Measurements from ENCODE around the gene MRPS22. TPM values are rescaled to one million over a fixed set of nuclear protein-coding genes. Genes with fewer than 3 reads are reported as not detected.

Gene MRPS22
- 105 and 109 TPM in 2 replicates for total RNA-seq (2014; rRNA removed; shearing (Covaris generic))

GRCh38 chr3:139343895-139344856 lies at the start of gene MRPS22:
MRPS22 (plus strand) TSS chr3:139344020; CDS start chr3:139344027, 7 bp downstream.
- DNase-seq (ENCODE audit: low spot score), result peak; percentile 94

DNA sequence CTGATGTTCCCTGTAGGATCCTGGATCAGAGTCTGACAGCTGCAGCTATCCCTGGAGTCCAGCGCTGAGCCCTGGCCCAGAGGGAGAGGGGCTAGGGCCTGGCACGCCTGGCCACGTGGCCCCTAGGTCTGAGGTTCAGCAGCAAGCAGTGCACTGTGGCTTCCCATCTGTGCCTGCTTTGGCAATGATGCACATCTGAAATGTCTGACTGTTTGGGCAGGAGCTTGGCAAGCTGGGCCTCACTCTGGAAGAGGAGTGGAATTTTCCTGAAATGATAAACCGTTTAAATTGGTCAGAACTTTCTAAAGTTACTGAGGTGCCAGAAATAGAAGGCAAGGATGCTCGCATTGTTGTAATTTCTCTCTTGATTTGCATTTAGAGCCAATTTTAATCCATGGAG lies 48.8 kb upstream of the MRPS22 start:
- DNase-seq (ENCODE audit: low spot score), result no peak

GRCh38 chr3:139296141-139296718 lies 47.6 kb upstream of the MRPS22 start:
- no peak for DNase-seq (ENCODE audit: low spot score)

- DNase-seq (ENCODE audit: low spot score), result no peak
These were observed 46.1 kb upstream of the MRPS22 start for GRCh38 chr3:139297588-139298311.

DNA sequence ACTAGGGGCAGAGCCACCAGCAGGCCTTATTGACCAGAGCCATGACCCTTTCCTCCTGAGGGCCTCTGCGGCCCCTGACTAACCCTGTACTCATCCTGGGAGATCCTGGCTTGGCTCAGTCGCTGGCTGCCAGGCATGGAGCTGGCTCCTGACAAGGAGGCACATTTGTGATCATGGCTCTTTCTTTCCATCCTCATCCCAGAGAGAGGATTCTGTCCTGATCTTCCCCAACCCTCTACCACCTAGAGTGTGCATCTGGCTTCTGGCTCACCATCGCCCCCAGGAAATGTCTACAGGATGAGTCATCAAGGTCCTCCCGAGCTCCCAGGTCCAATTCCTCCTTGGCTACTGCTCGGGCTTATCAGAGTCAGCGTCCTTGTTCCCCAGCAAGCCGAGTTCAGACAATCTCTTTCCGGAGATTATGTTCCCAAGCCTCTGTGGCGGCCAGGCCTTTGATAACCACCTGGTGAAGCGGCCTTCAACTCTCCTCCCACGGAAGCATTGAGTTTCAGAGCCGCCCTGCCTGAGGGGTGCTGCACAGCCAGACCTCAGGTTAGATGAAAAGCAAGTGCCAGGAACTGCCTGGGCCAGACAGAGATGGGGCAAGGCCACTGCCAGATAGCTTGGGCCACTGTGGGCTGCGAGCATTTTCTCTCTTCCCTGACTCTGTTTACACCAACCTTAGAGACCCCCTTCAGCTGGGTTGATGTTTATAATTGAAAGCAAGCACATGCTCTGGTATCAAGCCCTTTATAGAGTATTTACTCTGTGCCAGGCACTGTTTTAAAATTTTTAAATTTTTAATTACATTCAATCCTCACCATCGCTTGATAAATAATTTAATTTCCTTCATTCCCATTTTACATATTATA lies 44.3 kb upstream of the MRPS22 start:
- peak; percentile 74 for DNase-seq (ENCODE audit: low spot score)

GRCh38 chr3:139300416-139300815 lies 43.4 kb upstream of the MRPS22 start:
- DNase-seq (ENCODE audit: low spot score), result no peak

- DNase-seq (ENCODE audit: low spot score), result no peak
These were observed 42.6 kb upstream of the MRPS22 start for GRCh38 chr3:139301183-139301582.

- no peak for DNase-seq (ENCODE audit: low spot score)
These were observed 42.2 kb upstream of the MRPS22 start for GRCh38 chr3:139301654-139302053.

DNA sequence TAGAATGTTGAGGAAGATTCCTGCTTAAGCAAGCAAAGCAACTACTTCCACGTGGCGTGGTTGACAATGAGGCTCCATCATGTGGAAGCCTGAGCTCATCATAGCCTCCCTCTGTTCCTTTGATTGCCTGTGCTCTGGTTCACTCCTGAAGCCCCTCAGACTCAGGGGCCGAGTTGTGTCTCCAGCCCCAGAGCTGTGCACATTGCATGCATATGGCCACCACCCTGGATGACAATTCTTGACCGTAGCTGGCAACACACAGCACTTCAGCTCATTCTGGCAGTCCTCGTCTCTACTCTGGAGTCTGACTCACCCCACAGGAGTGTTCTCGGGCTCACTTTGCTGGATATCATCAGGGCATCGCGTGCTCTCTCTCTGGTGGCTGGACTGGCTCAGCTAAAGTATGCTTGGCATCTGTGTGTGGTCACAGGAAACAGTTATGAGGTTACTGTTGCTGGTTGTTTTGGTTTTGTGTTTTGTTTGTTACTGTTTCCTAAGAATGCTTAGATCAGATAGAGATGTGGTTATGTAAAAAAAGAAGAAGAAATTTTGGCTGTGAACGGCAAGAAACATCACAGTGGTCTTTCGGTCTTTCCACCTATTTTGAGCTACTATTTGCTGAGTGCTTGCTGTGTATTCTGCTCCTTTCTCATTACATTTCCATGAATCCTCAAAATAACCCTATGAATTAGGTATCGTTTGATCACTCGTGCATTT lies 41.6 kb upstream of the MRPS22 start:
- DNase-seq (ENCODE audit: low spot score), result peak; percentile 100

DNA sequence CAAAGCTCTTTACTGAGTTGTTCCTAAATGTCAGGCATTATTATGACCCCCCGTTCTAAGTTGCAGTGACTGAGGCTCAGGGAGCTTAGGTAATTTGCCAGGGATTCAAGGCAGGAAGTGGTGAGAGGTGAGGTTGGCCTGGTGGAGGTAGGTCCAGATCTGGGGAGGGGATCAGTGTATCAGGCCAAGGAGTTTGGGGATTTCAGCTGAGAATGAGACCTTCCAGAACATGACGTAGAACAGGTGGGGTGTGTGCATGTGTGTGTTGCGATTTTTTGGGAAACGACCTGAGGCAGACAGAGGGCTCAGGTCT lies 41.1 kb upstream of the MRPS22 start:
- peak; percentile 35 for DNase-seq (ENCODE audit: low spot score)

DNA sequence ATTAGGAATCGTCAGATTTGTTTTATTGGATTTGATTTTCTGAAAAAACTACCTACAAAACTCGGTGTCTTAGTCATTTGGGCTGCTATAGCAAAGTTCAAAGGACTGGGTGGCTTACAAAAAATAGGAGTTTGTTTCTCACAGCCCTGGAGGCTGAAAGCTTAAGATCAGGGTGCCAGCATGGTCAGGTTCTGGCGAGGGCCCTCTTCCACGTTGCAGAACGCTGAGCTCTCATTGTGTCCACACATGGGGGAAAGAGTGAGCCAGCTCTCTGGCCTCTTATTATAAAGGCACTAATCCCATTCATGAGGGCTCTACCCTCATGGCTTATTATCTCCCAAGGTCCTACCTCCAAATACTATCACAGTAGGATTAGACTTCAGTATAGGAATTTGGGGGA lies 40.6 kb upstream of the MRPS22 start:
- no peak for DNase-seq (ENCODE audit: low spot score)

- DNase-seq (ENCODE audit: low spot score), result no peak
These were observed 39.4 kb upstream of the MRPS22 start for GRCh38 chr3:139304383-139304782.

- DNase-seq (ENCODE audit: low spot score), result no peak
These were observed 37.7 kb upstream of the MRPS22 start for GRCh38 chr3:139306078-139306477.

DNA sequence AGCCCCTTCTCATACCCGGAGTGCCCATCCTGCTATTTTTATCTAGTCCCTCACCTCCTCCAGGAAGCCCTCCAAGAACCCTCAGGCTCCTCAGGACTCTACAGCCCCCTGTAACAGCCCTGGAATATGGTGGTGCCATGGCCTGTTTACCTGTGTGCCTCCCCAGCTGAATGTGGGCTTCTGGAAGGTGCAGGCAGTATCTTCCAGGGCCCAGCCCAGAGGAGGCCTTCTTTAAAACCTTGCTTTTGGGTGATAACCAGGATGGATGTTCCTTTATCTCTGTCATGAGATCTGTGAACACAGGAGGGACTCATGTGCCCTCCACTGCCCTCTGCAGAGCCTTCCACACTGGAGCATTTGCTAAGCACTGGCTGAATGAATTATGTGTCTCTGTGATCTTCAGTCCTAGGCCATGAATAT lies 36.7 kb upstream of the MRPS22 start:
- DNase-seq (ENCODE audit: low spot score), result no peak

DNA sequence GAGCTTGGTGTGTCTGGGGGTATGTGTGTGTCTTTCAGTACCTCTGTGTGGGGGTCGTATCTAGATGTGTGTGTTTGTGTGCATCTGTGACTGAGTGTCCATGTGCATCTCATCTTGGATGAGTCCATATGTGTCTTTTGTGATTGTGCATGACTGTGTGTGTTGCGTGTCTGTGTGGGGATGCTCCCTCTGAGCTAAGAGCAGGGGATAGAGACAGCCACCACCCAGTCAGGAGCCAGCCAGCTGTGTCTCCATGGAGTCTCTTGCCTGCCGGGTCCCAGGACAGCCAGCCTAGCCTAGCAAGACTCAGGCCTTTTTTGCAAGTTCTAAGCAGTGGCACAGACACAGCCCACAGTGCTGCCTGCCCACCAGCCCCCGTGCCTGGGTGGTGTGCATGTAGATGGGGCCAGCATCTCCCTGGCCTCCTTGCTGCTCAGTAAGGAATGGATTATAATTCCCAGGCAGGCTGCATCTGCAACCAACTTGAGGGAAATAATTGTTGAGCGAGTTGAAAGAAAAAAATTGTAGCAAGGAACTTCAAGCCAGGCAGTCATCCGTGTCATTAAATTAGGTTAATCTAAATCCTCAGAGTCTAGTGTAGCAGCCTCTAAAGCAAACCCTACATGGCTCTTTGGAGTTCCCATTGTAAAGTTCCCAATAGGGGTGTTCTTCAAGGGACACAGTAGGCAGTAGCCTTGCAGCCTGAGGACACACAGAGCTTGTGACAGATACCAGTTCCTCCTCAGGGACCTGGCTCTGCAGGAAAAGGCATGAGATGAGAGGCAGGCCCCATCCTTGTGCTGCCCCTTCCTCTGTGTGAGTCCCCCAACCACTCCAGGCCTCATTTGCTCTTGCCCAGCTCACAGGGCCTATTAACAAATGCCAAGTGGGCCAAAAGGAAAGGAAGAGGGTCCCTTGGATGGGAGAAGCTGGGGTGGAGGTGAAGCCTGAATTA lies 35.9 kb upstream of the MRPS22 start:
- DNase-seq (ENCODE audit: low spot score), result no peak

DNA sequence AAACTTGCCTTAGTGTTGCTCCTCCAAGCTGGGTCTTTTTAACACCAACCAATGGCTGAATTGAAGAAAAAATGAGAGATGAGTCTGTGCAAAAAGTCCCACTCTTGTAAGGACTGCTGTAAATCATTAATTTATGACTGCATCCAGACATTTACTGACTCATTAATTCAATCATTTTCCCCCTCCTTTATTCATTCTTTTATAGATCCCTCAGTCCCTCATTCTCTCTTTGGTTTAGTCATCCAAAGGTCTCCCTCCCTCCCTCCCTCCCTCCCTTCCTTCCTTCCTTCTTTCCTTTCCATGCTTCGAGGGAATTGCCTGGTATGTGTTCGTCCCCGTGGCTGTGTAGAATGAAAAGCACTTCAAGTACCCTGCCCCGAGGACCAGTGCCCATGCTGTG lies 35.3 kb upstream of the MRPS22 start:
- no peak for DNase-seq (ENCODE audit: low spot score)

- peak; percentile 29 for DNase-seq (ENCODE audit: low spot score)
These were observed 34.7 kb upstream of the MRPS22 start for GRCh38 chr3:139309061-139309591.

DNA sequence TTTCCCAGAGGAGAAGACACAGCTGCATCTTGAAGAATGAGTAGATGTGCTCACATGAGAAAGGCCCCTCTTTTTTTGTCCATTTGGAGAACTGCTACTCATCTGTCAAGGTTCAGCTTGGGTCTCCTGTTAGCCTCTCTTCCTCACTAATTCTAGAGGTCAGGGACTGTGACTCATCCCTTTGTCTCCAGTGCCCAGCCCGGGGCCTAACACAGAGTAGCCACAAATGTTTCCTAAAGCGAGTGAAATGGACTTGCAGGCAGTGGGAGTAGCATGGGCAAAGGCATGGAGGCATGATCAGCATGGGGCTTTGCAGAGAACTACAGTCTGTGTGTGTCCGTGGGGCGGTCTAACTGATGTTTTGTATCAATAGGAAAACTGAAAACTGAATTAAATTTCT lies 33.9 kb upstream of the MRPS22 start:
- DNase-seq (ENCODE audit: low spot score), result peak; percentile 49

DNA sequence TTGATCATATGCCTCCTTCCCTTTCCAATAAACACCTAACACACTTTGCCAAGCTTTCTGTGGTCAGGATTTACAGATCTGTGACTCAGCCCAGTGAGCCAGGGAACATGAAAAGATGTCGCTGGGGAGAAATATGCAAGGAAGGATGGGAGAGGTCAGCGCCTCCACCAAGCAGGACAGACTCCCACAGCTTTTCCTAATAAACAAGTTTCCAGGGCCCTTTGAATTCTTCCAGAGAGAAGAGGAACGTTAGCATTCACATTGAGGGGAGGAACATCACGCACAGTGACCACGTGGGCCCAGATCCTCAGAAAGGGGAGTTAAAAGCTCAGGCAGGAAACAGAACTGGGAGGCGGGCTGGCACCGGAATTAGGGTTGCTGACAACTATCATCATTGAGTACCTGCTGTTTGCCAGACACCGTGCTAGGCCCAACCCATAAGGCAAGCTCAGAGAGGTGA lies 33.3 kb upstream of the MRPS22 start:
- DNase-seq (ENCODE audit: low spot score), result peak; percentile 92

Data from H4 (cell line).